Erythroblast (primary cell): ENCODE measurements around the gene LMF2.

ENCODE experiments used
- DNase-seq, 2 experiments: peaks; one replicate each; lab custom pipeline; 2025; lab: John Stamatoyannopoulos, UW
- GATA1 ChIP-seq: IDR thresholded peaks from 2 replicates; pipeline ENCODE4 v1.6.1; 2011; ENCODE audit warnings: low read depth, mild to moderate bottlenecking, control low read depth, low read length, moderate library complexity
- POLR2A ChIP-seq: IDR thresholded peaks from 2 replicates; pipeline ENCODE4 v1.6.1; 2011; ENCODE audit warnings: mild to moderate bottlenecking, low read length

LMF2 gene

GRCh38 chr22:50456026-50456425, 51.5 kb downstream of the LMF2 start:
- TF ChIP-seq GATA1 (no peak), POLR2A (no peak)
- DNase-seq: no peak

GRCh38 chr22:50455201-50455600, 52.3 kb downstream of the LMF2 start:
- no peak for DNase-seq
- TF ChIP-seq POLR2A: no peak
- TF ChIP-seq GATA1: no peak

GRCh38 chr22:50454556-50455075, 52.9 kb downstream of the LMF2 start:
- DNase-seq: no peak
- TF ChIP-seq GATA1: no peak
